ENCODE results near the gene ANKRD13A.
A peak's percentile ranks its signal among the peaks of the same experiment; 100 is the strongest.
"Not testable (repeated sequence)": the region's sequence is repeated elsewhere in the genome, so short reads cannot be mapped to it uniquely, and the experiment has no call there.

The ANKRD13A gene

GRCh38 chr12:109983432-109984142 is 15.6 kb upstream of the ANKRD13A start:
- no peak for DNase-seq (ENCODE audit: low spot score)

GRCh38 chr12:109986236-109986635 is 13.0 kb upstream of the ANKRD13A start:
- not testable (repeated sequence) for DNase-seq (ENCODE audit: low spot score)

GRCh38 chr12:109987615-109988014 is 11.6 kb upstream of the ANKRD13A start:
- no peak for DNase-seq (ENCODE audit: low spot score)

- DNase-seq (ENCODE audit: low spot score): no peak
Observed at GRCh38 chr12:109988274-109988673, 11.0 kb upstream of the ANKRD13A start.

- DNase-seq (ENCODE audit: low spot score): no peak
Observed at GRCh38 chr12:109988903-109989302, 10.3 kb upstream of the ANKRD13A start.

- no peak for DNase-seq (ENCODE audit: low spot score)
Observed at GRCh38 chr12:109989380-109989779, 9.8 kb upstream of the ANKRD13A start.

GRCh38 chr12:109991586-109991985 is 7.6 kb upstream of the ANKRD13A start:
- no peak for DNase-seq (ENCODE audit: low spot score)

- no peak for DNase-seq (ENCODE audit: low spot score)
Observed at GRCh38 chr12:109993091-109993490, 6.1 kb upstream of the ANKRD13A start.

- no peak for DNase-seq (ENCODE audit: low spot score)
Observed at GRCh38 chr12:109994401-109995175, 4.6 kb upstream of the ANKRD13A start.

GRCh38 chr12:109995361-109995685 is 3.9 kb upstream of the ANKRD13A start:
- no peak for DNase-seq (ENCODE audit: low spot score)

GRCh38 chr12:109995686-109996482 is 3.3 kb upstream of the ANKRD13A start, which contains the start of gene GIT2:
Gene GIT2 (minus strand): TSS chr12:109996368. CDS start chr12:109996224, 144 bp downstream.
- peak; percentile 95 for DNase-seq (ENCODE audit: low spot score)

- no peak for DNase-seq (ENCODE audit: low spot score)
Observed at GRCh38 chr12:109996483-109996853, 2.8 kb upstream of the ANKRD13A start.

GRCh38 chr12:109997393-109997792 is 1.8 kb upstream of the ANKRD13A start:
- DNase-seq (ENCODE audit: low spot score): no peak

GRCh38 chr12:109998241-109998903 is 858 bp upstream of the ANKRD13A start:
- DNase-seq (ENCODE audit: low spot score): no peak

- DNase-seq (ENCODE audit: low spot score): no peak
Observed at GRCh38 chr12:109999649-109999971, 380 bp downstream of the ANKRD13A start.

- no peak for DNase-seq (ENCODE audit: low spot score)
Observed at GRCh38 chr12:109999983-110000505, 814 bp downstream of the ANKRD13A start.

GRCh38 chr12:110001596-110001995 is 2.4 kb downstream of the ANKRD13A start:
- DNase-seq (ENCODE audit: low spot score): no peak

GRCh38 chr12:110002676-110003515 is 3.7 kb downstream of the ANKRD13A start:
- DNase-seq (ENCODE audit: low spot score): no peak

- DNase-seq (ENCODE audit: low spot score): no peak
Observed at GRCh38 chr12:110004598-110004997, 5.4 kb downstream of the ANKRD13A start.

- DNase-seq (ENCODE audit: low spot score): no peak
Observed at GRCh38 chr12:110005319-110005973, 6.2 kb downstream of the ANKRD13A start.
